Thoracic aorta (tissue), 2 donors: ENCODE measurements around the gene KCNQ5. TPM values are rescaled to one million over a fixed set of nuclear protein-coding genes. Genes with fewer than 3 reads are reported as not detected.

ENCODE experiments used
- ATAC-seq: fragments of 150-250 bp; one replicate; pipeline ENCODE4 v1.8.0; 2017; ENCODE audit warnings: low read depth; ENCODE audit not compliant: insufficient number of reproducible peaks, low FRiP score
- DNase-seq: peaks from one replicate; pipeline ENCODE4 v3.0.0-alpha.2; 2020; ENCODE audit warnings: low spot score
- H3K27ac ChIP-seq, 2 donors: fragments of 200-600 bp; sonication (generic); 1 replicate in 1 of 2; 2 replicates in 1 of 2; pipeline ENCODE4 v1.5.1; 2016; ENCODE audit warnings: mild to moderate bottlenecking in 2 of 2, moderate library complexity in 2 of 2
- H3K27me3 ChIP-seq: fragments of 200-600 bp; sonication (generic); replicated peaks from 2 replicates; pipeline ENCODE4 v1.6.0; 2016; ENCODE audit warnings: mild to moderate bottlenecking; ENCODE audit not compliant: insufficient read depth
- H3K36me3 ChIP-seq: fragments of 200-600 bp; sonication (generic); one replicate; pipeline ENCODE4 v1.5.1; 2016
- H3K4me1 ChIP-seq, 2 donors: fragments of 200-600 bp; sonication (generic); 1 replicate in 1 of 2; 2 replicates in 1 of 2; pipeline versions ENCODE4 v1.5.1 to v1.6.0; 2016; ENCODE audit warnings: low read depth in 2 of 2, mild to moderate bottlenecking in 1 of 2; ENCODE audit not compliant: control insufficient read depth in 1 of 2
- H3K4me3 ChIP-seq: fragments of 200-600 bp; sonication (generic); 2 replicates; pipeline ENCODE4 v1.5.1; 2016; ENCODE audit warnings: mild to moderate bottlenecking
- H3K9me3 ChIP-seq: fragments of 200-600 bp; sonication (generic); 2 replicates; pipeline ENCODE4 v1.5.1; 2016
- total RNA-seq, 2 donors: library from RNA; depleted of rRNA; stranded (reverse); fragments of >200 nt; gene quantifications; one replicate each; pipeline versions ENCODE4 v1.1.0 to v1.2.3, GENCODE V29; 2016
- TF ChIP-seq, protein P1 (sequence below): fragments of 200-600 bp; sonication (generic); IDR thresholded peaks from one replicate; pipeline ENCODE4 v1.5.1; 2019; ENCODE audit warnings: antibody characterized with exemption

Gene KCNQ5
- total RNA-seq, 2 donors from 2014 or later: 7.3 to 8.5 TPM

DNA sequence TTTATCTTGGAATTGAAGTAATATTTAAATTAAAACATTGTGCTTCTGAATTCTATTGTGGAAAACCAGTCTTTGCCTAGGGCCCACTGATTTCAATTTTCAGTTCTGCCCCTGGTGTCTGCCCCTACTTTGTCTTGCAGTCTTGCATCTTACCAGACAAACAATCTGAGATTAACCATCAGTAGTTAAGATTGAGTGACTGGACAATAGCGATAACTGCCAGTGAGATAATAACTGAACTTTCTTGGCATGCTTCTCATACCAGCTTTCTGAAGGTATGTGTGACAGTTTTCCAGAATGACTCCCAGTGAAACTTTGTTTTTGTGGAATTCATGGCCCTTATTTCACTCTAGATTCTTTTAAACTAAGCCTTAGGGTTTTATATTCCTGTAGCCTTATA is 53.5 kb downstream of the KCNQ5 start:
- peak overlapping the region in 1 of 2 donors; percentile 15 for H3K27ac ChIP-seq
- H3K4me3 ChIP-seq: no peak overlapping the region
- no peaks in the 10 kb centered on the region for H3K9me3 ChIP-seq
- TF ChIP-seq, protein P1, sequence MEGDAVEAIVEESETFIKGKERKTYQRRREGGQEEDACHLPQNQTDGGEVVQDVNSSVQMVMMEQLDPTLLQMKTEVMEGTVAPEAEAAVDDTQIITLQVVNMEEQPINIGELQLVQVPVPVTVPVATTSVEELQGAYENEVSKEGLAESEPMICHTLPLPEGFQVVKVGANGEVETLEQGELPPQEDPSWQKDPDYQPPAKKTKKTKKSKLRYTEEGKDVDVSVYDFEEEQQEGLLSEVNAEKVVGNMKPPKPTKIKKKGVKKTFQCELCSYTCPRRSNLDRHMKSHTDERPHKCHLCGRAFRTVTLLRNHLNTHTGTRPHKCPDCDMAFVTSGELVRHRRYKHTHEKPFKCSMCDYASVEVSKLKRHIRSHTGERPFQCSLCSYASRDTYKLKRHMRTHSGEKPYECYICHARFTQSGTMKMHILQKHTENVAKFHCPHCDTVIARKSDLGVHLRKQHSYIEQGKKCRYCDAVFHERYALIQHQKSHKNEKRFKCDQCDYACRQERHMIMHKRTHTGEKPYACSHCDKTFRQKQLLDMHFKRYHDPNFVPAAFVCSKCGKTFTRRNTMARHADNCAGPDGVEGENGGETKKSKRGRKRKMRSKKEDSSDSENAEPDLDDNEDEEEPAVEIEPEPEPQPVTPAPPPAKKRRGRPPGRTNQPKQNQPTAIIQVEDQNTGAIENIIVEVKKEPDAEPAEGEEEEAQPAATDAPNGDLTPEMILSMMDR: no peak
- H3K4me1 ChIP-seq: no peaks in the 10 kb centered on the region
- ATAC-seq: no peak
- DNase-seq: no peak
- no peaks in the 10 kb centered on the region for H3K27me3 ChIP-seq
- no peaks in the 10 kb centered on the region for H3K36me3 ChIP-seq

DNA sequence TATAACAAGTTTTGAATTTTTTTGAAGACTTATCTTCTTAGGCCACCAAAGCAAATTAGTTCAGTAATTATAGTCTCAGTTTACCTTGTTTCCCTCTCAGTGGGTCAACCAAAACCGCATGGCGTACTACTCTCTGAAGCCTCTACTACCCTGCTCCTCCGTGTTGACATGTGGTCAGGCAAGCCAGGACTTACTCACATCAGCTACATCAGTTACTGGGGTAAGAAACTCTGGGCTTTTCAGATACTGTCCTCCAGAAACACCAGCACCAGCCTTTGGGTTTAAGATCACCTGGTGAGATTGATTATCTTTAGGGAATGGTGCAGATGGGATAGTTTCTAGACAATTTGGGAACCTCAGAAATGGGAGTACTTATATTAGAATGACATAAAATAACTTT is 55.1 kb downstream of the KCNQ5 start:
- no peak for DNase-seq
- no peaks in the 10 kb centered on the region for H3K36me3 ChIP-seq
- ATAC-seq: no peak

DNA sequence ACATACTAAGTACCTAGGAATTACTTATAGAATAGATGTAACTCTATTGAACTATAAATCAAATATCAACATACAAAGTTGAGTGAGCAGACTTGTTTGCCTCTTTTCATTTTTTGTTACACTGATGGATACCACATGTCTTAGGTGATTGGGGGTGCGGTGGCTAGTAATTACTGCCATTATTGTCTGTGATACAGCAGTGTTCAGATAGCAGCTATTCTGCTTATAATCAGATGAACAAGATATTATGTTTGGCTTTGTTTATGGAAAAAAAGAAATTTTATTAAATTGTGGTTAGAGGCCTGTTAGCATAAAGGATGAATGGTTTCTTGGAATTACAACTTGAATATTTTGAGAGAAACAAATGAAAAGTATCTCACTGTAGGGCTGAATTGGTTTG is 55.9 kb downstream of the KCNQ5 start:
- Histone ChIP-seq H3K27me3 (no peaks in the 10 kb centered on the region), H3K9me3 (no peaks in the 10 kb centered on the region), H3K4me3 (no peak overlapping the region), H3K27ac (no peak overlapping the region), H3K36me3 (no peaks in the 10 kb centered on the region), H3K4me1 (no peaks in the 10 kb centered on the region)
- ATAC-seq (no peak), DNase-seq (no peak)
- TF ChIP-seq, protein P1: no peak

More for the DNA sequence above, 55.1 kb downstream of the KCNQ5 start:
- H3K27me3 ChIP-seq: no peaks in the 10 kb centered on the region
- H3K4me3 ChIP-seq: no peak overlapping the region
- TF ChIP-seq, protein P1: no peak
- H3K27ac ChIP-seq: no peak overlapping the region
- H3K9me3 ChIP-seq: no peaks in the 10 kb centered on the region
- H3K4me1 ChIP-seq: no peaks in the 10 kb centered on the region

DNA sequence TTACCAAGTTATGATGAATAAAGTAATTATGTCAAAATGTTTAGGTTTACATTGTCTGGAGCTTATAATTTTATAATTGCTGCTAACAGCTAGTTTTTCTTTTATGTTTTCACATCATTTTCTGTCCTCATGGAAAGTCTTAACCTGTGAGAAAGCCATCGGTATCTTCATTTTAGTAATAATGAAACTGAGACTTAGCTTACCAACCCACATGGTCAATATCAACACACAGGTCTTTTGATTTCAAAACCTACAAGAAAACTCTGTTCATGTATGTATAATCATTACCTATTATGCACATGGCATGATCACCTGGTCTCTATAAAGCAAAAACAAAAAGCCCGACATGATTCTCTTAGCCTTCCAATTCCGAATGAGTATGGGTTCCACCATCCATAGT is 61.9 kb downstream of the KCNQ5 start:
- H3K4me1 ChIP-seq: no peaks in the 10 kb centered on the region
- no peak for DNase-seq
- no peak for ATAC-seq
- H3K4me3 ChIP-seq: no peak overlapping the region
- H3K27me3 ChIP-seq: no peaks in the 10 kb centered on the region
- H3K27ac ChIP-seq: no peak overlapping the region
- H3K36me3 ChIP-seq: no peaks in the 10 kb centered on the region
- TF ChIP-seq, protein P1: no peak
- H3K9me3 ChIP-seq: no peaks in the 10 kb centered on the region

DNA sequence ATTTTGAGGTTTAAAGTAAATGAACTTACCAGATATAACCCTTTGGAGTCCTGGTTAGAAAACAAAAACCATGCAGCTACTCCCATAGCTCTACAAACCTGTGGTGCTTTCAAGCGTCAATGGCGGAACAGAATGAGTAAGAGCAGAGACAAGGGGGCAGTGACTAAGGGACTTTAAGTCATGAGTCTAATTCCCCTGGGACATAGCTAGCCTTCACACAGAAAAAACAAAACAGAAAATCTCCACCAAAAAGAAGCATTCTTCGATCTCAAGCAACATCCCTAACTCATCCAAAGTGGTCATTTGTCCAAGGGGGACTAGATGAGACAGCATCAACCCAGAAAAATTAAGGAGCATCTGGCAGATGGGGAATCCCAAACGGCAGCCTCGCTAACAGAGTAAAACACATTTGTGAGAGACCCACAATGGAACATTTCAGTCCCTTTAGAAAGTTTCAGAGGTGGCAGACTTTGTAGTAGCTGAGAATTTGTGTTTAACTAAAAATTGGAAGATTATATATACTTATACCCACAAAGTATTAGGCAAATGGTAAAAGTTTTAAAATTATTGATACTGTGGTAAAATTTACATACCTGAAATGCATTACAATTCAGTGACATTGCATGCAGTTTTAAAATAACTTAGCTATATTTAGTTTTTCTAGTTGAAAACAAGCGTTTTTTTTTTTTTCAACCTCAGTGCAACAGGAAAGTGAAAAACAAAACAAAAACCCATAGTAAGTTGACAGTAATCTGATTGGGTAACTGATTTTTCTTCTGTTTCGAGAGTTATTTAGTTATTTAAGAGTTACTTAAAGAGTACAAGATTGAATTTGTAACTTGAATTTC is 67.5 kb downstream of the KCNQ5 start:
- Histone ChIP-seq H3K27me3 (no peaks in the 10 kb centered on the region), H3K9me3 (no peaks in the 10 kb centered on the region), H3K4me3 (no peak overlapping the region), H3K36me3 (no peaks in the 10 kb centered on the region), H3K27ac (no peak overlapping the region), H3K4me1 (no peaks in the 10 kb centered on the region)
- DNase-seq: no peak
- no peak for ATAC-seq
- TF ChIP-seq, protein P1: no peak
